Tibial artery (tissue), 4 donors: ENCODE measurements around the gene ZNF595.
"Not testable (repeated sequence)": the region's sequence is repeated elsewhere in the genome, so short reads cannot be mapped to it uniquely, and the experiment has no call there.

Experiments used
- DNase-seq, 2 donors: peaks; one replicate each; pipeline ENCODE4 v3.0.0-alpha.2; 2019
- H3K27ac ChIP-seq, 2 donors: fragments of 200-600 bp; sonication (generic) in 1 of 2; 1 replicate in 1 of 2; 2 replicates in 1 of 2; pipeline ENCODE4 v1.5.1; 2018 to 2019; ENCODE audit warnings: mild to moderate bottlenecking in 1 of 2
- H3K27me3 ChIP-seq, 2 donors: fragments of 200-600 bp; sonication (generic) in 1 of 2; one replicate each; pipeline versions ENCODE4 v1.5.1 to v1.6.0; 2016 to 2019
- H3K36me3 ChIP-seq, 3 donors: fragments of 200-600 bp; sonication (generic) in 2 of 3; one replicate each; pipeline ENCODE4 v1.5.1; 2016 to 2019; ENCODE audit warnings: mild to moderate bottlenecking in 2 of 3
- H3K4me1 ChIP-seq, 4 donors: fragments of 200-600 bp; sonication (generic) in 2 of 4; 1 replicate in 3 of 4; 2 replicates in 1 of 4; pipeline ENCODE4 v1.5.1; 2016 to 2019
- H3K4me3 ChIP-seq, 2 donors: fragments of 200-600 bp; sonication (generic) in 1 of 2; 1 replicate in 1 of 2; 2 replicates in 1 of 2; pipeline ENCODE4 v1.5.1; 2018 to 2019; ENCODE audit warnings: mild to moderate bottlenecking in 2 of 2
- H3K9me3 ChIP-seq, 3 donors: fragments of 200-600 bp; sonication (generic) in 1 of 3; one replicate each; pipeline ENCODE4 v1.5.1; 2016 to 2019
- intact Hi-C: fragments of 100-400 bp; cut with DNase I; formaldehyde crosslinking; loops from one replicate; pipeline ENCODE4 v1.15.0; 2023; ENCODE audit warnings: low total_unique reads
- TF ChIP-seq, protein P1 (sequence below), 2 experiments: fragments of 200-600 bp in 1 of 2; fragments of 450-650 bp in 1 of 2; IDR thresholded peaks; one replicate each; pipeline ENCODE4 v1.5.1; 2017 to 2019; ENCODE audit warnings: antibody characterized with exemption in 2 of 2, mild to moderate bottlenecking in 1 of 2, moderate library complexity in 1 of 2

Gene ZNF595

GRCh38 chr4:38202-38601 lies 14.9 kb upstream of the ZNF595 start:
- DNase-seq, H3K9me3 ChIP-seq, H3K27me3 ChIP-seq, intact Hi-C loops, H3K27ac ChIP-seq, H3K4me1 ChIP-seq, H3K36me3 ChIP-seq, H3K4me3 ChIP-seq: not testable (repeated sequence)

GRCh38 chr4:43375-43774 lies 9.7 kb upstream of the ZNF595 start:
- H3K4me1 ChIP-seq, H3K27me3 ChIP-seq, H3K9me3 ChIP-seq, H3K27ac ChIP-seq, DNase-seq, intact Hi-C loops, H3K4me3 ChIP-seq, H3K36me3 ChIP-seq: not testable (repeated sequence)

DNA sequence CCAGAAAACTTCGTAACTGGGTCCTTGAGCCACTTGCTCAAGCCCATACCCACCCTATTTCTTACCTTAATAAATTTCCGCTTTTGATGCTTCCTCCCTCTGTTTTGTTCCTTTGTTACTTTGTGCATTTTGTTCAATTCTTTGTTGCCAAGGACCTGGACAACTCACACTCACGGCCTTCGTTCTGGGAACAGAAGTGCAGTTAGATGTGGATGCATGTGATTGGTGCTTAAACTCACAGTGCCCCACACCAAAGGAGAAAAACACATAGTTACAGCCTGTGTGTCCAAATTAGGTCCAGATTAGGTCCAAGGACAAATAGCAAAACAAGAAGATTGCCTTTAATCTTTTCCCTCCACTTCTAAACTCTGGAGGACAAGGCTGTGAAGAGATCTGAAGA lies 1.9 kb upstream of the ZNF595 start:
- DNase-seq, H3K27ac ChIP-seq, H3K4me3 ChIP-seq, intact Hi-C loops, H3K4me1 ChIP-seq, H3K27me3 ChIP-seq, H3K9me3 ChIP-seq, H3K36me3 ChIP-seq: not testable (repeated sequence)

GRCh38 chr4:51655-52277 lies 1.4 kb upstream of the ZNF595 start:
- not testable (repeated sequence) for H3K27me3 ChIP-seq

DNA sequence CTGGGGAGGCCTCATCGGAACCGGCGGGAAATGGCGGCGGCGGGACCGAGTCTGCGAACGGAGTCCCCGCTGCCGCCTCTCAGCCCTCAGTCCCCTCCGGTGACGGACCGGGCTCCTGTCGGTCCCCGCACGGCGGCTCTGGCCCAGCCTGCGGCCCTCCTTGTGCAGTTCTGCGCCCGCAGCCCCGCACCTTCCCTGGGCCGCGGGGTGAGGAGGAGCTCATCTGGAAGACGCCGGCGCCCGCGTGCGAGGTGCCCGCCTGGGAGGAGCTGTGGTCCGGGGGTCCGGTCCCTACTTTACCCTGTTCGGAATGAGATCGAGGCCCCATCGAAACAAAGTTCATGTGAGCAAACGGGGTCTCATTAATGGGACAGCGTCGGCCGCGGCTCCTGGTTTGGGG lies 400 bp downstream of the ZNF595 start:
- H3K36me3 ChIP-seq, H3K4me1 ChIP-seq, DNase-seq, H3K9me3 ChIP-seq, intact Hi-C loops, H3K27me3 ChIP-seq: not testable (repeated sequence)
- Histone ChIP-seq H3K27ac (peak overlapping the region; percentile 63 to 72), H3K4me3 (peak overlapping the region; percentile 48 to 58)

More at GRCh38 chr4:51655-52277, 1.4 kb upstream of the ZNF595 start:
- H3K9me3 ChIP-seq, H3K4me3 ChIP-seq, intact Hi-C loops, H3K27ac ChIP-seq, H3K4me1 ChIP-seq, H3K36me3 ChIP-seq, DNase-seq: not testable (repeated sequence)

DNA sequence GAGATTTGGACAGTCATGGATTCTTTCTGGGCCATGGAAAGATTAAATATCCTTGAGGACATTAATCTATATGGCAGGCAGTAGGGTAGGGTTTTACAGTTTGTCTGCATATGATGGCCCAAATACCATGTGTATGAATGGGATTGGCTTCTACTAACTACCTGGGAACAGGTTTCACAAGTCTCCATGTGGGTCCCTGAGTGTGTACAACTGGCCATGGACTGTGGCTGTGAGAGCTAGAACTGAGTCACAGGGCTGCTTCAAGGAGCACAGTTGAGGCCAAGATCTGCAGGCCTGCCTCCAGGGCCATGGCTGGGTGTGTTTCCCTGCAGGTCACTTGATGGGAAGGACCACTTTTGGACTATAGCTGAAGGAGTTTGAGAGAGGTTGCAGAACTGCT lies 11.6 kb downstream of the ZNF595 start:
- H3K4me3 ChIP-seq, H3K27ac ChIP-seq, H3K27me3 ChIP-seq, intact Hi-C loops, DNase-seq, H3K4me1 ChIP-seq: not testable (repeated sequence)
- H3K9me3 ChIP-seq: peaks cover 0 to 17% (median 9%) of the 10 kb centered on the region in 3 donors
- H3K36me3 ChIP-seq: peaks cover 12 to 16% (median 12%) of the 10 kb centered on the region in 3 donors

DNA sequence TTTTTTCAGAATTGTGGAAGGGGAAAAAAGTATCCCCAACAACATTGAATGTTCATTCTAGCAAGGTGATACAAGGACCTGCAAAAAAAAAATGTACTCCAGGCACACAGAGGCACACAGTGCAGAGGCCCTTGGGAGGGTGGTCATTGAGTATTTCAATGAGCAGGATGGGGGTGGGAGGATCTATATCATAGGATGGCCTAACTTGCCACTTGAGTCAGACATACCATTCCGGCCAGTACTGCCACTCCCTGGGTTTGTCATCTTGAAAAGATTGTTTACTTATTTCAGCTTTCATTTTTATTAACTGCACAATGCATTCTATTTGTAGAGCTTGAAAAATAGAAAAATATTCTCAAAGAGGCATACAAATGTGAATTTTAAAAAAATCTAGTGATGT lies 18.7 kb downstream of the ZNF595 start:
- peaks cover 4 to 81% (median 56%) of the 10 kb centered on the region in 3 donors for H3K9me3 ChIP-seq
- intact Hi-C loops: no loop called here
- H3K36me3 ChIP-seq: peaks cover 73 to 83% (median 81%) of the 10 kb centered on the region in 3 donors
- no peak overlapping the region for H3K27ac ChIP-seq
- no peak overlapping the region for H3K4me3 ChIP-seq
- H3K27me3 ChIP-seq: no peaks in the 10 kb centered on the region
- TF ChIP-seq, protein P1, sequence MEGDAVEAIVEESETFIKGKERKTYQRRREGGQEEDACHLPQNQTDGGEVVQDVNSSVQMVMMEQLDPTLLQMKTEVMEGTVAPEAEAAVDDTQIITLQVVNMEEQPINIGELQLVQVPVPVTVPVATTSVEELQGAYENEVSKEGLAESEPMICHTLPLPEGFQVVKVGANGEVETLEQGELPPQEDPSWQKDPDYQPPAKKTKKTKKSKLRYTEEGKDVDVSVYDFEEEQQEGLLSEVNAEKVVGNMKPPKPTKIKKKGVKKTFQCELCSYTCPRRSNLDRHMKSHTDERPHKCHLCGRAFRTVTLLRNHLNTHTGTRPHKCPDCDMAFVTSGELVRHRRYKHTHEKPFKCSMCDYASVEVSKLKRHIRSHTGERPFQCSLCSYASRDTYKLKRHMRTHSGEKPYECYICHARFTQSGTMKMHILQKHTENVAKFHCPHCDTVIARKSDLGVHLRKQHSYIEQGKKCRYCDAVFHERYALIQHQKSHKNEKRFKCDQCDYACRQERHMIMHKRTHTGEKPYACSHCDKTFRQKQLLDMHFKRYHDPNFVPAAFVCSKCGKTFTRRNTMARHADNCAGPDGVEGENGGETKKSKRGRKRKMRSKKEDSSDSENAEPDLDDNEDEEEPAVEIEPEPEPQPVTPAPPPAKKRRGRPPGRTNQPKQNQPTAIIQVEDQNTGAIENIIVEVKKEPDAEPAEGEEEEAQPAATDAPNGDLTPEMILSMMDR (IDR thresholded peaks at IDR 0.05): no peak
- no peak for DNase-seq
- H3K4me1 ChIP-seq: no peaks in the 10 kb centered on the region

DNA sequence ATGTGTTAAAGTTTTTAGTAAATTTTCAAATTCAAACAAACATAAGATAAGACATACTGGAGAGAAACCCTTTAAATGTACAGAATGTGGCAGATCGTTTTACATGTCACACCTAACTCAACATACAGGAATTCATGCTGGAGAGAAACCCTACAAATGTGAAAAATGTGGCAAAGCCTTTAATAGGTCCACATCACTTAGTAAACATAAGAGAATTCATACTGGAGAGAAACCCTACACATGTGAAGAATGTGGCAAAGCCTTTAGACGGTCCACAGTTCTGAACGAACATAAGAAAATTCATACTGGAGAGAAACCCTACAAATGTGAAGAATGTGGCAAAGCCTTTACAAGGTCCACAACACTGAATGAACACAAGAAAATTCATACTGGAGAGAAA lies 32.8 kb downstream of the ZNF595 start:
- Histone ChIP-seq H3K9me3 (peaks cover 8 to 99% (median 84%) of the 10 kb centered on the region in 3 donors), H3K36me3 (peaks cover 63 to 95% (median 95%) of the 10 kb centered on the region in 3 donors), H3K27me3 (no peaks in the 10 kb centered on the region), H3K4me3 (no peak overlapping the region), H3K4me1 (no peaks in the 10 kb centered on the region), H3K27ac (no peak overlapping the region)
- TF ChIP-seq, protein P1 (IDR thresholded peaks at IDR 0.05): no peak
- intact Hi-C loops: no loop called here
- DNase-seq: no peak

- peaks cover 56 to 95% (median 95%) of the 10 kb centered on the region in 3 donors for H3K36me3 ChIP-seq
- H3K27ac ChIP-seq, intact Hi-C loops, H3K27me3 ChIP-seq, H3K4me3 ChIP-seq, DNase-seq, H3K4me1 ChIP-seq: not testable (repeated sequence)
- H3K9me3 ChIP-seq: peaks cover 8 to 99% (median 84%) of the 10 kb centered on the region in 3 donors
Observed at GRCh38 chr4:86559-87324, 33.6 kb downstream of the ZNF595 start.
